Right atrium auricular region (tissue), 2 donors: Measurements from ENCODE around the gene SMIM31. TPM values are rescaled to one million over a fixed set of nuclear protein-coding genes. Genes with fewer than 3 reads are reported as not detected.

ENCODE experiments used
- DNase-seq: peaks from one replicate; pipeline ENCODE4 v3.0.0-alpha.2; 2019; ENCODE audit warnings: low spot score
- H3K27ac ChIP-seq, 2 donors: fragments of 200-600 bp; sonication (generic); 1 replicate in 1 of 2; 2 replicates in 1 of 2; pipeline ENCODE4 v1.5.1; 2016 to 2019
- H3K27me3 ChIP-seq, 2 donors: fragments of 200-600 bp; sonication (generic); one replicate each; pipeline versions ENCODE4 v1.5.1 to v1.6.0; 2017 to 2019
- H3K36me3 ChIP-seq: fragments of 200-600 bp; sonication (generic); one replicate; pipeline ENCODE4 v1.5.1; 2016
- H3K4me1 ChIP-seq, 2 donors: fragments of 200-600 bp; sonication (generic); one replicate each; pipeline versions ENCODE4 v1.5.1 to v1.6.0; 2017 to 2019
- H3K4me3 ChIP-seq, 2 donors: fragments of 200-600 bp; sonication (generic); 1 replicate in 1 of 2; 2 replicates in 1 of 2; pipeline ENCODE4 v1.5.1; 2017 to 2019; ENCODE audit warnings: mild to moderate bottlenecking in 1 of 2, moderate library complexity in 1 of 2
- H3K9me3 ChIP-seq, 2 donors: fragments of 200-600 bp; sonication (generic); one replicate each; pipeline ENCODE4 v1.5.1; 2019
- total RNA-seq, 2 donors: library from RNA; depleted of rRNA; stranded (reverse); fragments of >200 nt; gene quantifications; one replicate each; pipeline ENCODE4 v1.1.0, GENCODE V29; 2016
- TF ChIP-seq, protein P1 (sequence below), 2 donors: fragments of 200-600 bp; sonication (generic); IDR thresholded peaks; one replicate each; pipeline ENCODE4 v1.5.1; 2019; ENCODE audit warnings: antibody characterized with exemption in 2 of 2

The SMIM31 gene
- total RNA-seq, 2 donors from 2014 or later = not detected

DNA sequence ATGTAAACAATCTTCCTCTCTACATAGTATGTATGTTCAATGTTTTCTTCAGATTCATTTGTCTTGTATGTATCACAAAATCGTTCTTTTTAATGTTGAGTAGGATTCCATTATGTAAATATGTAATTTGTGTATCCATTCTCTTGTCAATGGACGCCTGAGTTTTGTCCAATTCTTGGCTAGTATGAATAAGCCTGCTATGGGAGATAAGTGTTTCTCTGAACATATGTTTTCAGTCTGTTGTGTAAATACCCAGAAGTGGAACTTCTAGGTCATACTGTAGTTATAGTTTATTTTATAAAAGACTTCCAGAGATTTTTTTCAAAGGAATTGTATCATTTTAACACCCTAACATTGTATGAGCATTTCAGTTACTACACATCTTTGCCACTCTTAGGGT is 2.8 kb downstream of the SMIM31 start:
- no peak for DNase-seq
- Histone ChIP-seq H3K4me3 (no peak overlapping the region), H3K36me3 (no peaks in the 10 kb centered on the region), H3K9me3 (peaks cover 0 to 5% of the 10 kb centered on the region in 2 donors), H3K27me3 (no peaks in the 10 kb centered on the region), H3K4me1 (no peaks in the 10 kb centered on the region), H3K27ac (no peak overlapping the region)
- TF ChIP-seq, protein P1, sequence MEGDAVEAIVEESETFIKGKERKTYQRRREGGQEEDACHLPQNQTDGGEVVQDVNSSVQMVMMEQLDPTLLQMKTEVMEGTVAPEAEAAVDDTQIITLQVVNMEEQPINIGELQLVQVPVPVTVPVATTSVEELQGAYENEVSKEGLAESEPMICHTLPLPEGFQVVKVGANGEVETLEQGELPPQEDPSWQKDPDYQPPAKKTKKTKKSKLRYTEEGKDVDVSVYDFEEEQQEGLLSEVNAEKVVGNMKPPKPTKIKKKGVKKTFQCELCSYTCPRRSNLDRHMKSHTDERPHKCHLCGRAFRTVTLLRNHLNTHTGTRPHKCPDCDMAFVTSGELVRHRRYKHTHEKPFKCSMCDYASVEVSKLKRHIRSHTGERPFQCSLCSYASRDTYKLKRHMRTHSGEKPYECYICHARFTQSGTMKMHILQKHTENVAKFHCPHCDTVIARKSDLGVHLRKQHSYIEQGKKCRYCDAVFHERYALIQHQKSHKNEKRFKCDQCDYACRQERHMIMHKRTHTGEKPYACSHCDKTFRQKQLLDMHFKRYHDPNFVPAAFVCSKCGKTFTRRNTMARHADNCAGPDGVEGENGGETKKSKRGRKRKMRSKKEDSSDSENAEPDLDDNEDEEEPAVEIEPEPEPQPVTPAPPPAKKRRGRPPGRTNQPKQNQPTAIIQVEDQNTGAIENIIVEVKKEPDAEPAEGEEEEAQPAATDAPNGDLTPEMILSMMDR (IDR thresholded peaks at IDR 0.05) = no peak

DNA sequence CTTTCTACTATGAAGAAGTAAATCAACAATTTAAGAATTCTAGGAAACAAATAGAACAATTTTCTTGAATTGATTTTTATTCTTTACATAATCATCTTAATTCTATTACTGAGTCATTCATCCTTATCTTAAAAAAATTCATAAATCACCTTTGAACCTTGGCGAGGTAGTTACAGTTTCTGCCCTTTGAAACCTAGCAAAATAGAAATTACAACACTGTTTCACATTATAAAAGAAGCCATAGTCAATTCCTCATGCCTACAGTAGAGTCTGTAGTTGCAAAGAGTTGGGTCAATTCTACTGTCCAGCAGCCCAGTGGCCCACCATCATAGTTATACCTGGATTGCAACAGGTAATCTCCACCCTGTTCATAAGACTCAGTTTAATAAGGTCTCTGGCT is 7.3 kb downstream of the SMIM31 start:
- H3K27ac ChIP-seq = no peak overlapping the region
- H3K36me3 ChIP-seq = no peaks in the 10 kb centered on the region
- no peaks in the 10 kb centered on the region for H3K4me1 ChIP-seq
- H3K4me3 ChIP-seq = no peak overlapping the region
- TF ChIP-seq, protein P1 (IDR thresholded peaks at IDR 0.05) = no peak
- H3K27me3 ChIP-seq = no peaks in the 10 kb centered on the region
- no peak for DNase-seq
- no peaks in the 10 kb centered on the region for H3K9me3 ChIP-seq

DNA sequence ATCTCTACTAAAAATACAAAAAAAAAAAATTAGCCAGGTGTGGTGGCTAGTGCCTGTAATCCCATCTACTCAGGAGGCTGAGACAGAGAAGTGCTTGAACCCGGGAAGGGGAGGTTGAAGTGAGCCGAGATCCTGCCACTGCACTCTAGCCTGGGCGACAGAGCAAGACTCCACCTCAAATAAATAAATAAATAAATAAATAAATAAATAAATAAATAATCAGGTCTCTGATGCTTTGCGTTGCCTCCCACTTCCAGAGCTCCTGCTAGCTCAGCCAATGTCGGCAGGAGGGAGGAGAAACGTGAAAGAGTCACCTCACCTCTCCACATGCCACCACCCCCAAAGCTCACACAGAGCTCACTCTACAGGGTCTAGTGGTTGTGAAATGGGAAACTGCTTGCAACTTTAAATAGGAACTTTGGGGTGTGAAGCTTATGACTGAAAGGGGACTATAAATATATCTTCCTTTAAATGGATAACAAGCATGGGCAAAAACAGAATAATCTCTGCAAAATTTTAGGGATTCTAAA is 7.9 kb downstream of the SMIM31 start:
- TF ChIP-seq, protein P1 (IDR thresholded peaks at IDR 0.05) = no peak
- Histone ChIP-seq H3K36me3 (no peaks in the 10 kb centered on the region), H3K9me3 (no peaks in the 10 kb centered on the region), H3K27ac (no peak overlapping the region), H3K27me3 (no peaks in the 10 kb centered on the region), H3K4me1 (no peaks in the 10 kb centered on the region), H3K4me3 (no peak overlapping the region)
- no peak for DNase-seq

DNA sequence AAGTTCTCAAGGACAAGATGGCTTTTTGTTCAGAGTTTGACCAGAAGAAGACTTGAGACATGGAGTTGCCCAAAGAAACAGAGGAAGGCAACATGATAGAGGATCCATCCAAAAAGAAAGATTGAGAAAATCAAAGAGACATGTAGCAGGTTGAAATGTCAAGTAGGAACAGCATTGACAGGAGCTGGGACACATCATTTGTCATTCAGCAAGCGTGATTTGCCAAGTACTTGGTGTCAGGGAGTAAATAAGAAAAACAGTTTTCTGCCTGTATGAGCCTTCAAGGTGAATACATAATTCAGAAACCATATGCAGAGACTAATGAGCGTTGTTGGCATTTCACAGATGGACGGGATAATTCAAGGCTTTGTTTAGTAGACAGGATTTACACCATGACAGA is 11.2 kb downstream of the SMIM31 start:
- DNase-seq = no peak
- TF ChIP-seq, protein P1 (IDR thresholded peaks at IDR 0.05) = no peak
- H3K36me3 ChIP-seq = no peaks in the 10 kb centered on the region
- no peak overlapping the region for H3K27ac ChIP-seq
- no peaks in the 10 kb centered on the region for H3K4me1 ChIP-seq
- H3K27me3 ChIP-seq = no peaks in the 10 kb centered on the region
- no peaks in the 10 kb centered on the region for H3K9me3 ChIP-seq
- no peak overlapping the region for H3K4me3 ChIP-seq

DNA sequence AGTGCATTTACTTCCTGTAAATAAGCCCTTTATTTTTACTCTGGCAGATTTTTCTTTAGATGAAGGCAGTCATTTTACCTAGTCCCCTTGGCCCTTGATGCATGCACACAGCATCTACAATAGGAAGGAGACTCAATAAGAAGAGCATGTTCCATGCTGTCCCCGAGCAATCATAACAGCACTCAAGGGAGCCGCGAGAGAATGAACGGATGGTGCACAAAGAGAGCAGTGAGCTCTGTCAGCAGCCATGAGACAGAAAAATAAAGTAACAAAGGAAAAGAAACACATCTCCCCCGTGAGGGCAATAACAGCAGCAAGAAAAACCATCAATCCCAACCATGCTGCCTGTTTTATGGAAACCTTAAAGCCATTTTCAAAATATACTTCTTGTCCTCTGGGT is 11.9 kb downstream of the SMIM31 start:
- H3K4me1 ChIP-seq = no peaks in the 10 kb centered on the region
- no peak overlapping the region for H3K4me3 ChIP-seq

More for the DNA sequence above, 11.9 kb downstream of the SMIM31 start:
- no peak overlapping the region for H3K27ac ChIP-seq
- H3K27me3 ChIP-seq = no peaks in the 10 kb centered on the region
- H3K36me3 ChIP-seq = no peaks in the 10 kb centered on the region
- no peak for DNase-seq
- TF ChIP-seq, protein P1 (IDR thresholded peaks at IDR 0.05) = no peak
- H3K9me3 ChIP-seq = no peaks in the 10 kb centered on the region
